Heart right ventricle (tissue), 16 donors: Measurements from ENCODE around the gene LRP11. TPM values are rescaled to one million over a fixed set of nuclear protein-coding genes. Genes with fewer than 3 reads are reported as not detected.

Experiments
- ATAC-seq, 8 donors: fragments of 200-7000 bp; cut with Tn5 transposase; one replicate each; pipeline ENCODE4 v1.9.1; 2020; ENCODE audit warnings: mild to moderate bottlenecking in 8 of 8, moderate library complexity in 8 of 8, moderate number of reproducible peaks in 1 of 8
- DNase-seq, 2 donors: peaks; one replicate each; pipeline ENCODE4 v3.0.0-alpha.2; 2020
- H3K27ac ChIP-seq, 10 donors: fragments of 200-600 bp; sonication (generic) in 2 of 10; one replicate each; pipeline versions ENCODE4 v1.5.0 to v1.8.0; 2020 to 2022; ENCODE audit warnings: mild to moderate bottlenecking in 3 of 10
- H3K27me3 ChIP-seq, 7 donors: fragments of 200-600 bp; one replicate each; pipeline ENCODE4 v1.8.0; 2021 to 2022; ENCODE audit warnings: mild to moderate bottlenecking in 2 of 7
- H3K36me3 ChIP-seq, 9 donors: fragments of 200-600 bp; sonication (generic) in 1 of 9; one replicate each; pipeline versions ENCODE4 v1.5.0 to v1.8.0; 2020 to 2022; ENCODE audit warnings: mild to moderate bottlenecking in 2 of 9
- H3K4me1 ChIP-seq, 9 donors: fragments of 200-600 bp; sonication (generic) in 1 of 9; one replicate each; pipeline versions ENCODE4 v1.5.0 to v1.8.0; 2020 to 2022; ENCODE audit warnings: mild to moderate bottlenecking in 4 of 9
- H3K4me3 ChIP-seq, 10 donors: fragments of 200-600 bp; sonication (generic) in 2 of 10; one replicate each; pipeline versions ENCODE4 v1.5.0 to v1.8.0; 2020 to 2022; ENCODE audit warnings: mild to moderate bottlenecking in 7 of 10, moderate library complexity in 2 of 10
- H3K9me3 ChIP-seq, 11 donors: fragments of 200-600 bp in 10 of 11; sonication (generic) in 2 of 11; one replicate each; pipeline versions ENCODE4 v1.5.0 to v1.8.0; 2013 to 2022; ENCODE audit warnings: mild to moderate bottlenecking in 2 of 11, control low read depth in 1 of 11, moderate library complexity in 1 of 11
- WGBS, 2 donors: extraction: QIAGEN DNeasy Blood & Tissue Kit; methylation state at CpG; one replicate each; pipeline ENCODE4 v1.1.7; 2013; ENCODE audit warnings: inconsistent platforms in 1 of 2; 5-methylcytosine and 5-hydroxymethylcytosine counted together
- intact Hi-C, 10 donors: fragments of 100-400 bp; cut with DNase I; formaldehyde crosslinking; loops; one replicate each; pipeline versions ENCODE4 v1.11.1 to v1.14.2; 2022
- polyA plus RNA-seq, 2 donors: library from polyadenylated mRNA; stranded (reverse); fragments of 200-250 nt; gene quantifications; one replicate each; pipeline ENCODE4 v1.2.3, GENCODE V29; 2013
- total RNA-seq, 10 donors: library from RNA; stranded (reverse); fragmentation: NEBNext Ultra II Directional in 3 of 10; extraction: Animal tissue kit (Norgen Biotek cat#: 25700) in 3 of 10; gene quantifications; one replicate each; pipeline versions ENCODE4 v1.2.1 to v1.2.4, GENCODE V29; 2021 to 2023
- TF ChIP-seq, protein P1 (sequence below), 9 donors: fragments of 200-600 bp; sonication (generic) in 2 of 9; IDR thresholded peaks; one replicate each; pipeline versions ENCODE4 v1.5.0 to v1.8.0; 2021 to 2022; ENCODE audit warnings: antibody characterized with exemption in 9 of 9, mild to moderate bottlenecking in 5 of 9, moderate library complexity in 1 of 9
- donor health status: Arrhythmogenic right ventricular cardiomyopathy.
- donor health status: ischemic (EF 13 %, LVEDD 7.1; RV severe dilation, severe dysfunction).
- donor health status: healthy with polysubstance abuse.
- donor health status: DM: no; HTN: yes; CAD: no.
- donor health status: DM: no; HTN: no; CAD: no.
- donor health status: ischemic (EF 25% LVEDD 6.9; RV normal size, moderate dysfunction).
- donor health status: ischemic (EF 25% LVEDD 5.7; RV mildly dilated, moderate dysfunction).
- donor health status: healthy.
- donor health status: DM: yes; HTN: yes; CAD: no.
- donor health status: Ischemic cardiomyopathy.
- donor health status: ischemic (EF 35%, LVEDD 5.7; RV mildly dilated, moderate dysfunction).
- donor health status: nonischemic (EF 11% LVEDD 7.7; RV severe dilation, severe dysfunction).
- donor health status: DM: yes; HTN: yes; CAD: no.
- donor health status: PGD.
- donor health status: ischemic (EF 29% LVEDD 5.4; RV normal size, mild dysfunction).
- donor health status: nonischemic (EF 23%, LVEDD 6.1; RV moderate dilation, normal function).

The LRP11 gene
- total and polyA plus RNA-seq, 12 donors, result 0.51 to 21.0 (median 14.6) TPM

DNA sequence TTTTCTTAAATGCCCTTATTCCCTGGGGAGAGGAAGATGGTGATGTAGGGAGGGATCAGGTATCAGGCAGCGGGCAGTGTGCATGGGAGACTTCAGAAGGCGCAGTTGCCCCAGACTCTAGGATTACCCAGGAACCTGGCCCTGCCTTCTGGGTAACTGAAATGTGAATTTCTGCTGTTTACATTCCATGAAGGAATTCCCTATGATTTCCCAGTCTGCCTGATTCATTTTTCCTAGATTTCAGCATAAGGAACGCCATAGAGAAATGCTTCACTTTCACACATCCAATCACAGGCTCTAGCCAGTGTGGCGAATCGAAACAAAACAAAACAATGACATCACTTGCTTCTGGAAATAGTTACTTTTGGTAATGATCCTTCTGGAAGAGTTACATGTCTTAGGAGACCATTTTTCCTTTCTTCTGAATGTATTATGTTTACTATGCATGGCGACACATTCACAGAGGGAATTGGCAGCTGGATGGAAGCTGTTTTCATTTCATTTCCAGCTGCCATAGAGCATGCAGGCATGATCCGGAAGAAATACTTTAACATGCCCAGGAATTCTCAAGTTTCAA is 33.3 kb downstream of the LRP11 start:
- Histone ChIP-seq H3K4me3 (no peak overlapping the region), H3K27ac (no peak overlapping the region), H3K36me3 (peaks cover 0 to 25% (median 6%) of the 10 kb centered on the region in 9 donors)

DNA sequence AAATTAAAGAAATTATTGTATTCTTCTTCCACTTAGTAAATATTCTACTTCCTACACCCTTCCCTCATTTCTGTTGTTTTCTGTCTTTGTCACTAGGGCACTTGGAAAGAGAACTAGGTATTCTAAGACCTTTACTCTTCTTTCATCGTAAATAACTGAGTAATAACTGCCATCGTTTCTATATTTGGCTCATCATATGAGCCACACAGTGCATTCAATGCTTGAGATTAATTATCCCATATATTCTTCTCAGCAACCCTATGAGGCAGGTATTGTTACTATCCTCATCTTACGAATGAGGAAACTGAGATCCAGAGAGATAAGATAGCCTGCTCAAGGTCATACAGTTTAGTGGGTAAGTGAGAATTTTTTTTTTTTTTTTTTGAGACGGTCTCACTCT is 38.9 kb downstream of the LRP11 start:
- Histone ChIP-seq H3K36me3 (peaks cover 0 to 49% (median 4%) of the 10 kb centered on the region in 9 donors), H3K9me3 (no peaks in the 10 kb centered on the region), H3K4me1 (peaks cover 0 to 15% (median 3%) of the 10 kb centered on the region in 9 donors), H3K27me3 (no peaks in the 10 kb centered on the region), H3K4me3 (no peak overlapping the region), H3K27ac (no peak overlapping the region)
- TF ChIP-seq, protein P1, sequence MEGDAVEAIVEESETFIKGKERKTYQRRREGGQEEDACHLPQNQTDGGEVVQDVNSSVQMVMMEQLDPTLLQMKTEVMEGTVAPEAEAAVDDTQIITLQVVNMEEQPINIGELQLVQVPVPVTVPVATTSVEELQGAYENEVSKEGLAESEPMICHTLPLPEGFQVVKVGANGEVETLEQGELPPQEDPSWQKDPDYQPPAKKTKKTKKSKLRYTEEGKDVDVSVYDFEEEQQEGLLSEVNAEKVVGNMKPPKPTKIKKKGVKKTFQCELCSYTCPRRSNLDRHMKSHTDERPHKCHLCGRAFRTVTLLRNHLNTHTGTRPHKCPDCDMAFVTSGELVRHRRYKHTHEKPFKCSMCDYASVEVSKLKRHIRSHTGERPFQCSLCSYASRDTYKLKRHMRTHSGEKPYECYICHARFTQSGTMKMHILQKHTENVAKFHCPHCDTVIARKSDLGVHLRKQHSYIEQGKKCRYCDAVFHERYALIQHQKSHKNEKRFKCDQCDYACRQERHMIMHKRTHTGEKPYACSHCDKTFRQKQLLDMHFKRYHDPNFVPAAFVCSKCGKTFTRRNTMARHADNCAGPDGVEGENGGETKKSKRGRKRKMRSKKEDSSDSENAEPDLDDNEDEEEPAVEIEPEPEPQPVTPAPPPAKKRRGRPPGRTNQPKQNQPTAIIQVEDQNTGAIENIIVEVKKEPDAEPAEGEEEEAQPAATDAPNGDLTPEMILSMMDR (IDR thresholded peaks at IDR 0.05), result no peak
- intact Hi-C loops, result loop anchor here in 1 of 10 donors (10.0 kb wide), 1 partner anchor 200 kb away; the partner anchor contains the start of gene RAET1L
- ATAC-seq (no peak), DNase-seq (no peak)
- WGBS, 2 donors, result 60 to 74% methylated on average over 4 of the region's 4 CpGs

More for the DNA sequence above, 33.3 kb downstream of the LRP11 start:
- 81 to 83% methylated on average over 7 of the region's 7 CpGs for WGBS, 2 donors
- H3K4me1 ChIP-seq, result no peaks in the 10 kb centered on the region
- H3K9me3 ChIP-seq, result peaks cover 0 to 4% (median 0%) of the 10 kb centered on the region in 11 donors
- intact Hi-C loops, result loop anchor here in 7 of 10 donors (5.0 to 10.0 kb wide), 5 partner anchors 36 to 186 kb away; partner anchors contain the start of gene RAET1G (in 1 of the 7)
- TF ChIP-seq, protein P1 (IDR thresholded peaks at IDR 0.05), result no peak
- no peak for DNase-seq
- ATAC-seq, result peak in 1 of 8 donors; percentile 61
- H3K27me3 ChIP-seq, result no peaks in the 10 kb centered on the region

DNA sequence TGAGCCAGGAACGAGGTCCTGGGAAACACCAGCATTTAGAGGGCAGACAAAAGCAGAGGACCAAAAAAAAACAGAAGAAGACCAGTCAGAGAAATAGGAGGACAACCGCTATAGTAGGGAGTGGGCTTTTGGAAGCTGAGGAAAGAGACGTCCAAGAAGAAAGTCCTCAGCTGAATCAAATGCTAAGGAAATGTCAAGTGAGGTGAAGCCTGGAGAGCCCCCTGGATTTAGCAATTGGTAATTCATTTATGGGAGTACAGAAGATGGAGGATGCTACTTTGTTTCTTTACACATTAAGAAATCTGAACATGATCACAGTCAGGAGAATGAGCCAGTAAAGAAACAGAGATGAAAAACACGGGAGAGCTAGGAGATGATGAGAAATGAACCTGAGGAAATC is 41.1 kb downstream of the LRP11 start:
- H3K4me3 ChIP-seq, result no peak overlapping the region
- H3K27me3 ChIP-seq, result no peaks in the 10 kb centered on the region
- H3K4me1 ChIP-seq, result peaks cover 0 to 15% (median 3%) of the 10 kb centered on the region in 9 donors
- TF ChIP-seq, protein P1 (IDR thresholded peaks at IDR 0.05), result no peak
- intact Hi-C loops, result loop anchor here in 1 of 10 donors (10.0 kb wide), 1 partner anchor 202 kb away; the partner anchor contains the start of gene RAET1L
- H3K9me3 ChIP-seq, result no peaks in the 10 kb centered on the region
- H3K36me3 ChIP-seq, result peaks cover 0 to 64% (median 4%) of the 10 kb centered on the region in 9 donors
- no peak for ATAC-seq
- WGBS, 2 donors, result 83 to 84% methylated on average over 4 of the region's 4 CpGs
- no peak overlapping the region for H3K27ac ChIP-seq
- no peak for DNase-seq

DNA sequence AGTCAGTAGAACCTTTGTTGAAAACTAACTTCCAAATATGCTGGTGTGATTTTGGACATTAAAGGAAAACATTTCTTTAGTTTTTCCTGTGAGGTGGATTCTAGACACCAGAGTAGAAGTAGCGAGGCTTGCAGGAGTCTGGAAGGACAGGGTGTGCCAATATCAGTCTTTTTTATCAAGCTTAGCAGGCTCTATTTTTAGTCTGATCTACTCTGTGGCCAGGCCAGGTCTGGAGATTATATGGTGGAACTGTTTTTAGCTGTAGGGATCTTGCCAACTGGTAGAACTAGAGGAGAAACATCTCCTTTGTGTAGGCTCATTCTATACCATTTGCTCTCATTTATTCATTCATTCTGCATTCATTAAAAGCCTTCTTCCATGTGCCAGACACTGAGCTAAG is 42.7 kb downstream of the LRP11 start:
- Histone ChIP-seq H3K36me3 (peaks cover 0 to 64% (median 4%) of the 10 kb centered on the region in 9 donors), H3K27ac (peak overlapping the region in 2 of 10 donors; percentile 28 to 41), H3K4me1 (peaks cover 0 to 15% (median 3%) of the 10 kb centered on the region in 9 donors), H3K9me3 (no peaks in the 10 kb centered on the region), H3K4me3 (no peak overlapping the region), H3K27me3 (no peaks in the 10 kb centered on the region)
- 57 to 74% methylated on average over 1 of the region's 1 CpG for WGBS, 2 donors
- DNase-seq (no peak), ATAC-seq (peak in 5 of 8 donors; percentile 73 to 91 (median 84))
- TF ChIP-seq, protein P1 (IDR thresholded peaks at IDR 0.05), result no peak
- intact Hi-C loops, result loop anchor here in 1 of 10 donors (10.0 kb wide), 1 partner anchor 203 kb away; the partner anchor contains the start of gene RAET1L
